Neural cell (in vitro differentiated cells): ENCODE data around the gene KIAA0753. TPM values are rescaled to one million over a fixed set of nuclear protein-coding genes. Genes with fewer than 3 reads are reported as not detected.

Source experiments
- H2AFZ ChIP-seq: fragments of 200-600, 300-800 bp; sonication (generic), shearing (Covaris generic); 2 replicates; pipeline ENCODE4 v1.6.0; 2014; ENCODE audit warnings: low read depth, mild to moderate bottlenecking, antibody characterized with exemption, low read length, moderate library complexity
- H3F3A ChIP-seq: fragments of 200-600 bp; shearing (Covaris generic); 2 replicates; pipeline ENCODE4 v1.6.1; 2016; ENCODE audit warnings: mild to moderate bottlenecking, moderate library complexity, mixed read lengths, antibody characterized with exemption, low read length; ENCODE audit not compliant: insufficient read depth, poor library complexity, severe bottlenecking
- H3K27ac ChIP-seq: fragments of 200-600, 300-800 bp; sonication (generic), shearing (Covaris generic); 2 replicates; pipeline ENCODE4 v1.5.1; 2014; ENCODE audit warnings: mild to moderate bottlenecking, low read length, moderate library complexity
- H3K27me3 ChIP-seq: fragments of 300-800, 200-600 bp; sonication (generic), shearing (Covaris generic); 2 replicates; pipeline ENCODE4 v1.6.0; 2014; ENCODE audit warnings: mild to moderate bottlenecking, low read depth, low read length, moderate library complexity; ENCODE audit not compliant: insufficient read depth
- H3K36me3 ChIP-seq: fragments of 300-800, 200-600 bp; sonication (generic), shearing (Covaris generic); 2 replicates; pipeline ENCODE4 v1.5.1; 2014; ENCODE audit warnings: mild to moderate bottlenecking, antibody characterized with exemption, low read length, moderate library complexity; ENCODE audit not compliant: insufficient read depth
- H3K4me2 ChIP-seq: fragments of 300-800, 200-600 bp; sonication (generic), shearing (Covaris generic); 2 replicates; pipeline ENCODE4 v1.6.0; 2014; ENCODE audit warnings: mild to moderate bottlenecking, low read length
- H3K4me3 ChIP-seq: fragments of 300-800, 200-600 bp; sonication (generic), shearing (Covaris generic); 2 replicates; pipeline ENCODE4 v1.5.1; 2014; ENCODE audit warnings: mild to moderate bottlenecking, low read length, moderate library complexity
- H3K79me2 ChIP-seq: fragments of 200-600 bp; shearing (Covaris generic); replicated peaks from 2 replicates; pipeline ENCODE4 v1.6.0; 2014; ENCODE audit warnings: mild to moderate bottlenecking, low read length, moderate library complexity; ENCODE audit not compliant: insufficient read depth
- H3K9ac ChIP-seq: fragments of 300-800, 200-600 bp; sonication (generic), shearing (Covaris generic); 2 replicates; pipeline ENCODE4 v1.6.1; 2016; ENCODE audit warnings: mild to moderate bottlenecking, low read length, mixed read lengths
- H3K9me2 ChIP-seq: fragments of 200-600 bp; shearing (Covaris generic); 2 replicates; pipeline ENCODE4 v1.6.1; 2016; ENCODE audit warnings: mild to moderate bottlenecking, low read length, mixed read lengths; ENCODE audit not compliant: insufficient read depth
- H3K9me3 ChIP-seq: fragments of 200-600, 300-800 bp; sonication (generic), shearing (Covaris generic); 2 replicates; pipeline ENCODE4 v1.6.1; 2016; ENCODE audit warnings: mild to moderate bottlenecking, mixed run types, low read length, moderate library complexity, mixed read lengths
- H4K20me1 ChIP-seq: fragments of 200-600 bp; shearing (Covaris generic); 2 replicates; pipeline ENCODE4 v1.6.1; 2016; ENCODE audit warnings: mild to moderate bottlenecking, mixed run types; ENCODE audit not compliant: insufficient read depth
- CTCF ChIP-seq: fragments of 450-650 bp; IDR thresholded peaks from 2 replicates; pipeline ENCODE4 v1.5.1; 2014; ENCODE audit warnings: antibody characterized with exemption, mild to moderate bottlenecking, moderate library complexity; ENCODE audit not compliant: poor library complexity, severe bottlenecking
- EP300 ChIP-seq: fragments of 450-650 bp; conservative IDR thresholded peaks from 2 replicates; pipeline ENCODE4 v1.6.1; 2014; ENCODE audit warnings: antibody characterized with exemption, mild to moderate bottlenecking, moderate library complexity; ENCODE audit not compliant: poor library complexity, severe bottlenecking
- EZH2 ChIP-seq: fragments of 200-600, 300-800 bp; shearing (Covaris generic), sonication (generic); IDR thresholded peaks from 2 replicates; pipeline ENCODE4 v1.6.1; 2014; ENCODE audit warnings: antibody characterized with exemption, low read length, borderline replicate concordance, mild to moderate bottlenecking; ENCODE audit not compliant: insufficient read depth, poor library complexity, severe bottlenecking
- MXI1 ChIP-seq: fragments of 450-650 bp; conservative IDR thresholded peaks from 2 replicates; pipeline ENCODE4 v1.6.1; 2014; ENCODE audit warnings: antibody characterized with exemption, mild to moderate bottlenecking; ENCODE audit not compliant: poor library complexity, severe bottlenecking
- POLR2AphosphoS5 ChIP-seq: IDR thresholded peaks from 2 replicates; pipeline ENCODE4 v1.6.1; 2012
- RAD21 ChIP-seq: fragments of 450-650 bp; conservative IDR thresholded peaks from 2 replicates; pipeline ENCODE4 v1.6.1; 2014; ENCODE audit warnings: antibody characterized with exemption, mild to moderate bottlenecking, moderate library complexity
- SMC3 ChIP-seq: fragments of 450-650 bp; conservative IDR thresholded peaks from 2 replicates; pipeline ENCODE4 v1.6.1; 2014; ENCODE audit warnings: antibody characterized with exemption, mild to moderate bottlenecking, moderate library complexity; ENCODE audit not compliant: poor library complexity
- TAF1 ChIP-seq: IDR thresholded peaks from 2 replicates; pipeline ENCODE4 v1.6.1; 2012; ENCODE audit warnings: low read depth
- polyA plus RNA-seq: library from polyadenylated mRNA; depleted of rRNA; stranded (reverse); fragments of >200 nt; gene quantifications from 2 replicates; pipeline ENCODE4 v1.2.3, GENCODE V29; 2014
- TF ChIP-seq, protein P1 (sequence below): IDR thresholded peaks from 2 replicates; pipeline ENCODE4 v1.6.1; 2012; ENCODE audit warnings: borderline replicate concordance

The KIAA0753 gene
- polyA plus RNA-seq, 1 donor from 2014 or later, result 32.3 TPM

GRCh38 chr17:6669479-6670212 lies 29.1 kb upstream of the KIAA0753 start:
- Histone ChIP-seq H3K4me3 (no peak overlapping the region), H2AFZ (no peak overlapping the region), H3F3A (no peaks in the 10 kb centered on the region), H3K9ac (no peak overlapping the region), H4K20me1 (no peaks in the 10 kb centered on the region), H3K4me2 (no peak overlapping the region), H3K36me3 (no peaks in the 10 kb centered on the region), H3K9me2 (no peaks in the 10 kb centered on the region), H3K79me2 (no peaks in the 10 kb centered on the region), H3K9me3 (no peaks in the 10 kb centered on the region), H3K27me3 (no peaks in the 10 kb centered on the region), H3K27ac (no peak overlapping the region)
- no peak for TF ChIP-seq CTCF
- no peak for TF ChIP-seq POLR2AphosphoS5
- TF ChIP-seq EZH2, result no peak
- TF ChIP-seq TAF1, result no peak
- no peak for TF ChIP-seq RAD21
- no peak for TF ChIP-seq EP300
- TF ChIP-seq, protein P1, sequence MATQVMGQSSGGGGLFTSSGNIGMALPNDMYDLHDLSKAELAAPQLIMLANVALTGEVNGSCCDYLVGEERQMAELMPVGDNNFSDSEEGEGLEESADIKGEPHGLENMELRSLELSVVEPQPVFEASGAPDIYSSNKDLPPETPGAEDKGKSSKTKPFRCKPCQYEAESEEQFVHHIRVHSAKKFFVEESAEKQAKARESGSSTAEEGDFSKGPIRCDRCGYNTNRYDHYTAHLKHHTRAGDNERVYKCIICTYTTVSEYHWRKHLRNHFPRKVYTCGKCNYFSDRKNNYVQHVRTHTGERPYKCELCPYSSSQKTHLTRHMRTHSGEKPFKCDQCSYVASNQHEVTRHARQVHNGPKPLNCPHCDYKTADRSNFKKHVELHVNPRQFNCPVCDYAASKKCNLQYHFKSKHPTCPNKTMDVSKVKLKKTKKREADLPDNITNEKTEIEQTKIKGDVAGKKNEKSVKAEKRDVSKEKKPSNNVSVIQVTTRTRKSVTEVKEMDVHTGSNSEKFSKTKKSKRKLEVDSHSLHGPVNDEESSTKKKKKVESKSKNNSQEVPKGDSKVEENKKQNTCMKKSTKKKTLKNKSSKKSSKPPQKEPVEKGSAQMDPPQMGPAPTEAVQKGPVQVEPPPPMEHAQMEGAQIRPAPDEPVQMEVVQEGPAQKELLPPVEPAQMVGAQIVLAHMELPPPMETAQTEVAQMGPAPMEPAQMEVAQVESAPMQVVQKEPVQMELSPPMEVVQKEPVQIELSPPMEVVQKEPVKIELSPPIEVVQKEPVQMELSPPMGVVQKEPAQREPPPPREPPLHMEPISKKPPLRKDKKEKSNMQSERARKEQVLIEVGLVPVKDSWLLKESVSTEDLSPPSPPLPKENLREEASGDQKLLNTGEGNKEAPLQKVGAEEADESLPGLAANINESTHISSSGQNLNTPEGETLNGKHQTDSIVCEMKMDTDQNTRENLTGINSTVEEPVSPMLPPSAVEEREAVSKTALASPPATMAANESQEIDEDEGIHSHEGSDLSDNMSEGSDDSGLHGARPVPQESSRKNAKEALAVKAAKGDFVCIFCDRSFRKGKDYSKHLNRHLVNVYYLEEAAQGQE, result no peak

GRCh38 chr17:6668727-6669425 lies 28.4 kb upstream of the KIAA0753 start:
- TF ChIP-seq SMC3, result no peak
- no peak for TF ChIP-seq EP300
- no peak for TF ChIP-seq POLR2AphosphoS5
- no peak for TF ChIP-seq MXI1
- TF ChIP-seq, protein P1, result no peak
- TF ChIP-seq CTCF, result no peak
- TF ChIP-seq EZH2, result no peak
- TF ChIP-seq RAD21, result no peak
- TF ChIP-seq TAF1, result no peak
- Histone ChIP-seq H3K79me2 (no peaks in the 10 kb centered on the region), H3K36me3 (no peaks in the 10 kb centered on the region), H3K4me2 (no peak overlapping the region), H3K9me3 (no peaks in the 10 kb centered on the region), H4K20me1 (no peaks in the 10 kb centered on the region), H3K9ac (no peak overlapping the region), H3K4me3 (no peak overlapping the region), H3K27ac (no peak overlapping the region), H2AFZ (no peak overlapping the region), H3F3A (no peaks in the 10 kb centered on the region), H3K27me3 (no peaks in the 10 kb centered on the region), H3K9me2 (no peaks in the 10 kb centered on the region)
